Activated CD8-positive, alpha-beta memory T cell treated with anti-CD3 and anti-CD28 coated beads for 4 hours (primary cell): ENCODE measurements around the gene CABP4.
A peak's percentile ranks its signal among the peaks of the same experiment; 100 is the strongest.

ENCODE experiments used
- DNase-seq, 2 donors: peaks; one replicate each; pipeline ENCODE4 v3.0.0-alpha.2; 2020; ENCODE audit warnings: low read depth in 2 of 2

The CABP4 gene

GRCh38 chr11:67435727-67436458, 19.3 kb upstream of the CABP4 start:
- no peak for DNase-seq

GRCh38 chr11:67436459-67437081, 18.6 kb upstream of the CABP4 start:
- DNase-seq = no peak

GRCh38 chr11:67437082-67437808, 17.9 kb upstream of the CABP4 start, which contains the start of gene PTPRCAP:
Gene PTPRCAP, minus strand, starts transcription at chr11:67437682. Its CDS starts 63 bp downstream, at chr11:67437619.
- peak; percentile 51 to 57 for DNase-seq

GRCh38 chr11:67437809-67438157, 17.4 kb upstream of the CABP4 start:
- DNase-seq = no peak

- DNase-seq = no peak
These were observed 16.8 kb upstream of the CABP4 start for GRCh38 chr11:67438158-67438902.

- DNase-seq = no peak
These were observed 15.6 kb upstream of the CABP4 start for GRCh38 chr11:67439321-67440228.

- DNase-seq = no peak
These were observed 14.7 kb upstream of the CABP4 start for GRCh38 chr11:67440229-67441097.

GRCh38 chr11:67441098-67441563, 14.0 kb upstream of the CABP4 start:
- no peak for DNase-seq

- DNase-seq = no peak
These were observed 13.3 kb upstream of the CABP4 start for GRCh38 chr11:67441731-67442351.

GRCh38 chr11:67442504-67443404, 12.4 kb upstream of the CABP4 start:
- DNase-seq = no peak

- DNase-seq = no peak
These were observed 9.6 kb upstream of the CABP4 start for GRCh38 chr11:67445515-67445914.

GRCh38 chr11:67448220-67448609, 6.9 kb upstream of the CABP4 start:
- DNase-seq = no peak

GRCh38 chr11:67449116-67449844, 5.9 kb upstream of the CABP4 start:
- no peak for DNase-seq

GRCh38 chr11:67450796-67451657, 4.1 kb upstream of the CABP4 start:
- no peak for DNase-seq

- no peak for DNase-seq
These were observed 3.5 kb upstream of the CABP4 start for GRCh38 chr11:67451658-67451976.

- no peak for DNase-seq
These were observed 2.8 kb upstream of the CABP4 start, which contains the start of gene GPR152 for GRCh38 chr11:67452141-67452952. Gene GPR152, minus strand, starts transcription at chr11:67452729. Its CDS starts 5 bp downstream, at chr11:67452724.
